ENCODE measurements around the gene PXK.

The PXK gene

DNA sequence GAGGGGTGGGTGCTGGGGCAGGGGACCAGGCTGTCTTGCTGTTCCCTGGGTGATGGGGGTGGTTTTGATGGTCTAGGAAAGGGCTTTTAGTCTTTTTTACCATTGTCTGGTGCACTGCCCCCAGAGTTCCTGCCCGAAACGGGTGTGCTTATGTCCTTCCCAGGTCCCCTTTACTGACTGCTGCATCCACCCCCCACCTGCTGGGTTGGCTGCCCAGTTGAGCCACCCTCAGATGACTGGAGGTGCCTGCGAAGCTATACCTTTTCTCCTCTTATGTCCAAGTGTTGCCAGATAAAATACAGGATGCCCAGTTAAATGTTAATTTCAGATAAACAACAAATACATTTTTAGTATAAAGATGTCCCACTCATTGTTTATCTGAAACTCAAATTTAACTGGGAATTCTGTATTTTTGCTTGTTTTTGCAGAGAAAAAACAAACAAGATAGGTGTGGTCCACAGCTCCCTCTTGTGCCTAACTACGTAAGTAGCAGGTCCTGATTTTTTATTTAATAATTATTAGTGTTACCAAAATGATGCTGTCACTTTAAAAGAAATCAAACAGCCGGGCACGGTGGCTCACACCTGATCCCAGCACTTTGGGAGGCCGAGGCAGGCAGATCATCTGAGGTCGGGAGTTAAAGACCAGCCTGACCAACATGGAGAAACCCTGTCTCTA lies 32.7 kb upstream of the PXK start:
- no peak overlapping the region for H3K4me3 ChIP-seq (ENCODE audit: low read length, poor library complexity, severe bottlenecking)
- no peaks in the 10 kb centered on the region for H3K36me3 ChIP-seq (ENCODE audit: insufficient read depth, low read length)
- H3K27me3 ChIP-seq (ENCODE audit: insufficient read depth, low read length, poor library complexity, severe bottlenecking) = no peaks in the 10 kb centered on the region
- no peaks in the 10 kb centered on the region for H3K9me3 ChIP-seq (ENCODE audit: insufficient read depth, low read depth, low read length)
- no peaks in the 10 kb centered on the region for H3F3A ChIP-seq (ENCODE audit: low read depth)
- H3K4me1 ChIP-seq (ENCODE audit: insufficient read depth, low read length, poor library complexity, severe bottlenecking) = no peaks in the 10 kb centered on the region
- H3K9me2 ChIP-seq (replicated peaks; ENCODE audit: low read depth, low read length) = no peaks in the 10 kb centered on the region
- H3K9ac ChIP-seq (ENCODE audit: low read depth, low read length, poor library complexity, severe bottlenecking) = no peak overlapping the region
- no peaks in the 10 kb centered on the region for H3K79me2 ChIP-seq (ENCODE audit: insufficient read depth, low read length)
- no peaks in the 10 kb centered on the region for H4K20me1 ChIP-seq (ENCODE audit: insufficient read depth, low read length, poor library complexity, severe bottlenecking)
- H2AFZ ChIP-seq (ENCODE audit: low read length) = no peak overlapping the region
- no peak overlapping the region for H3K4me2 ChIP-seq (ENCODE audit: low read depth, low read length, poor library complexity, severe bottlenecking)
- TF ChIP-seq, protein P1, sequence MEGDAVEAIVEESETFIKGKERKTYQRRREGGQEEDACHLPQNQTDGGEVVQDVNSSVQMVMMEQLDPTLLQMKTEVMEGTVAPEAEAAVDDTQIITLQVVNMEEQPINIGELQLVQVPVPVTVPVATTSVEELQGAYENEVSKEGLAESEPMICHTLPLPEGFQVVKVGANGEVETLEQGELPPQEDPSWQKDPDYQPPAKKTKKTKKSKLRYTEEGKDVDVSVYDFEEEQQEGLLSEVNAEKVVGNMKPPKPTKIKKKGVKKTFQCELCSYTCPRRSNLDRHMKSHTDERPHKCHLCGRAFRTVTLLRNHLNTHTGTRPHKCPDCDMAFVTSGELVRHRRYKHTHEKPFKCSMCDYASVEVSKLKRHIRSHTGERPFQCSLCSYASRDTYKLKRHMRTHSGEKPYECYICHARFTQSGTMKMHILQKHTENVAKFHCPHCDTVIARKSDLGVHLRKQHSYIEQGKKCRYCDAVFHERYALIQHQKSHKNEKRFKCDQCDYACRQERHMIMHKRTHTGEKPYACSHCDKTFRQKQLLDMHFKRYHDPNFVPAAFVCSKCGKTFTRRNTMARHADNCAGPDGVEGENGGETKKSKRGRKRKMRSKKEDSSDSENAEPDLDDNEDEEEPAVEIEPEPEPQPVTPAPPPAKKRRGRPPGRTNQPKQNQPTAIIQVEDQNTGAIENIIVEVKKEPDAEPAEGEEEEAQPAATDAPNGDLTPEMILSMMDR (conservative IDR thresholded peaks at IDR 0.05; ENCODE audit: low read length) = peak; percentile 69
- TF ChIP-seq EZH2phosphoT487 (IDR thresholded peaks at IDR 0.05; ENCODE audit: borderline replicate concordance) = no peak

DNA sequence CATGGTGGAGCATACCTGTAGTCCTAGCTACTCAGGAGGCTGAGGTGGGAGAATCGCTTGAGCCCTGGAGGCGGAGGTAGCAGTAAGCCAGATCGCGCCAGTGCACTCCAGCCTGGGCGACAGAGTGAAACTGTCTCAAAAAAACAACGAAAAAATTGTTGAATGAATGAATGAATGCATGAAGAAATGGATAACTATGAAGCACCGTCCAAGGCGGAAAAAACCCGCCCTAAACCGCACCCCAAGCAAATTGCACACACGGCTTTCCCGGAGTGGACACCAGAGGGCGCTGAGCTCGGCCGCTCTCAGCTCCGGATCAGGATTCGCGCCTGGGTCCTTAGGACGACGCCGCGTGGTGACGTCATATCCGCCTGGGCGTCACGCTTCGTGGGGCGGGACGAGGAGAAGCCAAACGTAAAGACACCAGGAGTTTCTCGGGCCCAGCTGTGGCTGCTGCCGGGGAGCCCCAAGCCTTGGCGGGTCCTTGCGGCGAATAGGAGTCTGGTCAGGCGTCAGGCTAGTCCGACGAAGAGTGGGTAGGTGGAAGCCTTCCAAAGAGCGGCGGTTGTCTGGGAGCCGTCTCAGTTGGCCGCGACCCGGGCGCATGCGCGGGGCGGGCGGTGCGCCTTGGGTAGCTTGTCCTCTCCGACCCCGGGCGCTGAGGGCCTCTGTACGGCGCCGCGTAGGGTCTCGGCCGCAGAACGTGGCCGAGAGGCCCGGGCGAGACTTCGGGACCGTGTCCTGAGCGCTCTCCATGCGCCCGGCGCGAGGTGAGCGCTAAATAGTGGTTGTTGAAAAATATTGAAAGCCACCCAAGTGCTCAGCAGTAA lies 26.6 kb upstream of the PXK start, which contains the start of the genes HTD2 and RPP14:
Gene HTD2, plus strand, starts transcription at position 639 of the 830 bp plus-strand sequence. CDS start 11,094 bp downstream, outside the sequence.
Gene RPP14, plus strand, starts transcription at position 364 of the 830 bp plus-strand sequence. CDS start 4,085 bp downstream, outside the sequence.
- H3K4me2 ChIP-seq (ENCODE audit: low read depth, low read length, poor library complexity, severe bottlenecking) = peak within 1 kb of the TSS; percentile 92
- H3K4me1 ChIP-seq (ENCODE audit: insufficient read depth, low read length, poor library complexity, severe bottlenecking) = peaks cover 16% of the 10 kb centered on the region
- TF ChIP-seq, protein P1 (conservative IDR thresholded peaks at IDR 0.05; ENCODE audit: low read length) = peak; percentile 83
- no peak for TF ChIP-seq EZH2phosphoT487 (IDR thresholded peaks at IDR 0.05; ENCODE audit: borderline replicate concordance)
- H2AFZ ChIP-seq (ENCODE audit: low read length) = peak within 1 kb of the TSS; percentile 82
- H3K9ac ChIP-seq (ENCODE audit: low read depth, low read length, poor library complexity, severe bottlenecking) = peak within 1 kb of the TSS; percentile 90
- peaks cover 44% of the 10 kb centered on the region for H3K79me2 ChIP-seq (ENCODE audit: insufficient read depth, low read length)
- no peaks in the 10 kb centered on the region for H3K27me3 ChIP-seq (ENCODE audit: insufficient read depth, low read length, poor library complexity, severe bottlenecking)
- peaks cover 34% of the 10 kb centered on the region for H4K20me1 ChIP-seq (ENCODE audit: insufficient read depth, low read length, poor library complexity, severe bottlenecking)
- H3K4me3 ChIP-seq (ENCODE audit: low read length, poor library complexity, severe bottlenecking) = peak within 1 kb of the TSS; percentile 83
- H3K9me2 ChIP-seq (replicated peaks; ENCODE audit: low read depth, low read length) = no peaks in the 10 kb centered on the region
- no peaks in the 10 kb centered on the region for H3K9me3 ChIP-seq (ENCODE audit: insufficient read depth, low read depth, low read length)
- no peaks in the 10 kb centered on the region for H3F3A ChIP-seq (ENCODE audit: low read depth)
- peaks cover 6% of the 10 kb centered on the region; the same call in 1 of the 2 replicates for H3K36me3 ChIP-seq (ENCODE audit: insufficient read depth, low read length)

DNA sequence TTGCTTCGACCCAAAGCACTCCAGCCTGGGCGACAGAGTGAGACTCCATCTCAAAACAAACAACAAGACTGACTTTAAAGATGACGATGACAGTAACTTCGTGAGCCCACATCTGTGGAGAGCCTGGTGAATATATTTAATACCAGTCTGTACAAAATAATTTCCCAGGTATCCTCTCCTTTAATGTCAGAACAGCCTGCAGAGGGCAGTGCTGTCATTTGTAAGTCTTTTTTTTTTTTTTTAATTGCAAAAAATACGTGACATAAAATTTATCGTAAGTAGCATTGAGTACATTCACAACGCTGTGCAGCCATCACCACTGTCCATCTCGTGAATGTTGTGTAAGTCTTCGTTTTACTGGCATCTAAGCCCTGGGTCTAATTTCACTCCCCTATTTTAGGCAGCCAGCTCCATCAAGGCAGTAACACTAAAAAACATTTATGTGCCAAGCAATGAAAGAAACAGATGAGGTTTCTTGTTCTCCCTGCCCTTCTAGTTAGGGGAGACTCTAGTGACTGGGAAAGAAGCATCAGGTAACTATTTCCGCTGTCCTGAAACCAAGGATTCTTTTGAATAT lies 25.0 kb upstream of the PXK start:
- Histone ChIP-seq H3K36me3 (ENCODE audit: insufficient read depth, low read length) (peaks cover 20% of the 10 kb centered on the region; the same call in 1 of the 2 replicates), H3F3A (ENCODE audit: low read depth) (no peaks in the 10 kb centered on the region), H2AFZ (ENCODE audit: low read length) (no peak overlapping the region), H4K20me1 (ENCODE audit: insufficient read depth, low read length, poor library complexity, severe bottlenecking) (peaks cover 36% of the 10 kb centered on the region), H3K4me1 (ENCODE audit: insufficient read depth, low read length, poor library complexity, severe bottlenecking) (peaks cover 16% of the 10 kb centered on the region), H3K9me3 (ENCODE audit: insufficient read depth, low read depth, low read length) (no peaks in the 10 kb centered on the region), H3K4me3 (ENCODE audit: low read length, poor library complexity, severe bottlenecking) (peak overlapping the region; percentile 83), H3K9me2 (replicated peaks; ENCODE audit: low read depth, low read length) (no peaks in the 10 kb centered on the region), H3K27me3 (ENCODE audit: insufficient read depth, low read length, poor library complexity, severe bottlenecking) (no peaks in the 10 kb centered on the region), H3K79me2 (ENCODE audit: insufficient read depth, low read length) (peaks cover 53% of the 10 kb centered on the region), H3K9ac (ENCODE audit: low read depth, low read length, poor library complexity, severe bottlenecking) (peak overlapping the region; percentile 90), H3K4me2 (ENCODE audit: low read depth, low read length, poor library complexity, severe bottlenecking) (peak overlapping the region; percentile 92)
- no peak for TF ChIP-seq EZH2phosphoT487 (IDR thresholded peaks at IDR 0.05; ENCODE audit: borderline replicate concordance)
- TF ChIP-seq, protein P1 (conservative IDR thresholded peaks at IDR 0.05; ENCODE audit: low read length) = peak; percentile 72

All from Loucy (cell line).